Duodenal mucosa (tissue), 2 donors: ENCODE data around the gene GYG1.

Experiments
- H3K27ac ChIP-seq: one replicate; pipeline ENCODE4 v1.7.0; 2013; ENCODE audit warnings: low read depth, low read length
- H3K27me3 ChIP-seq, 2 donors: one replicate each; pipeline ENCODE4 v1.7.0; 2013; ENCODE audit warnings: low read length in 2 of 2, control low read depth in 1 of 2; ENCODE audit not compliant: insufficient read depth in 2 of 2, control insufficient read depth in 1 of 2
- H3K36me3 ChIP-seq, 2 donors: one replicate each; pipeline ENCODE4 v1.7.0; 2013; ENCODE audit warnings: low read length in 2 of 2, control low read depth in 1 of 2; ENCODE audit not compliant: insufficient read depth in 2 of 2, control insufficient read depth in 1 of 2
- H3K4me1 ChIP-seq, 2 donors: one replicate each; pipeline ENCODE4 v1.7.0; 2013; ENCODE audit warnings: low read length in 2 of 2, control low read depth in 1 of 2; ENCODE audit not compliant: insufficient read depth in 2 of 2, control insufficient read depth in 1 of 2
- H3K4me3 ChIP-seq, 2 donors: one replicate each; pipeline ENCODE4 v1.7.0; 2013; ENCODE audit warnings: low read length in 2 of 2, low read depth in 1 of 2
- H3K9ac ChIP-seq, 2 donors: one replicate each; pipeline ENCODE4 v1.7.0; 2013; ENCODE audit warnings: low read length in 2 of 2, low read depth in 1 of 2
- H3K9me3 ChIP-seq, 2 donors: one replicate each; pipeline ENCODE4 v1.7.0; 2013; ENCODE audit warnings: low read length in 2 of 2, control low read depth in 1 of 2; ENCODE audit not compliant: control insufficient read depth in 1 of 2

Gene GYG1

GRCh38 chr3:149001727-149002126 is 10.4 kb downstream of the GYG1 start:
- H3K4me1 ChIP-seq: peaks cover 0 to 6% of the 10 kb centered on the region in 2 donors
- peaks cover 10 to 44% of the 10 kb centered on the region in 2 donors for H3K36me3 ChIP-seq
- no peak overlapping the region for H3K9ac ChIP-seq
- H3K27ac ChIP-seq: no peak overlapping the region
- H3K27me3 ChIP-seq: no peaks in the 10 kb centered on the region
- H3K4me3 ChIP-seq: no peak overlapping the region
- H3K9me3 ChIP-seq: no peaks in the 10 kb centered on the region

- no peak overlapping the region for H3K9ac ChIP-seq
These were observed 12.4 kb downstream of the GYG1 start for GRCh38 chr3:149003653-149004305.

GRCh38 chr3:149004622-149005021 is 13.3 kb downstream of the GYG1 start:
- peaks cover 14 to 45% of the 10 kb centered on the region in 2 donors for H3K36me3 ChIP-seq

More at GRCh38 chr3:149003653-149004305, 12.4 kb downstream of the GYG1 start:
- Histone ChIP-seq H3K27ac (no peak overlapping the region), H3K4me1 (peaks cover 0 to 6% of the 10 kb centered on the region in 2 donors), H3K36me3 (peaks cover 10 to 42% of the 10 kb centered on the region in 2 donors), H3K9me3 (no peaks in the 10 kb centered on the region), H3K4me3 (peak overlapping the region in 1 of 2 donors; percentile 3), H3K27me3 (no peaks in the 10 kb centered on the region)

GRCh38 chr3:149005416-149005815 is 14.1 kb downstream of the GYG1 start:
- Histone ChIP-seq H3K27me3 (no peaks in the 10 kb centered on the region), H3K9me3 (no peaks in the 10 kb centered on the region), H3K4me3 (no peak overlapping the region), H3K4me1 (peaks cover 0 to 6% of the 10 kb centered on the region in 2 donors), H3K9ac (no peak overlapping the region), H3K36me3 (peaks cover 15 to 46% of the 10 kb centered on the region in 2 donors), H3K27ac (no peak overlapping the region)

More at GRCh38 chr3:149004622-149005021, 13.3 kb downstream of the GYG1 start:
- no peak overlapping the region for H3K9ac ChIP-seq
- H3K27ac ChIP-seq: no peak overlapping the region
- no peaks in the 10 kb centered on the region for H3K27me3 ChIP-seq
- no peak overlapping the region for H3K4me3 ChIP-seq
- no peaks in the 10 kb centered on the region for H3K9me3 ChIP-seq
- H3K4me1 ChIP-seq: peaks cover 0 to 6% of the 10 kb centered on the region in 2 donors

DNA sequence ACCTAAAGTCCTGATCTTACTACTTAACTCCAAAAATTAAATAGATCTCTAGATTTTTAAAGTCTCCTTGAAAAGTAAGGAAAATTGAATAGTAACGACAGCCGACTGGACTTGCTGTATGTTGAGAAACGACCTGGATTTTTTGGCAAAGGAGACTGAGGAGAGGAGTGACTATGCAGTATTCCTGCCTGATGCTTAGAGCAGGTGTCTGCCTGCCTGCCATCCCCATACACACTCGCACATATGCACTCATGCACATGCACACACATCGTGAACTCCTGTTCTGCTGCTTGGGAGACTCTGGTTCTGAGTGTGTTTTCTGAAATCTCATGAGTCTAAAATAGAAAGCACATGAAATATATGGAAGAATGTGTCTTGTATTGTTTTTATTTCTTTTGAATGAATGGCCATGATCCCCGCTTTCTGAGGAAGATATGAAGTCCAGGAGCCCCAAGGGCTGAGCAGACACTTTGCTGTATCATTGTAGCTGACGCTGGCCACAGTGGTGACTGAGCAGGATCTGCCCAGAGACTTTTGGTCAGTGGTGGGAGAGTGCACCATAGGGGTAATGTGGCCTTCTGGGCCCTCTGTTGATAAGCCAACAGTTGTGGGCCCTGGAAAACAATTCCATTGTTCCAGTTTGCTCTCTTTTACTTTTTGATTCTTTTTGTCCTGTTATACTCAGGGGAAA is 16.4 kb downstream of the GYG1 start:
- peaks cover 6 to 8% of the 10 kb centered on the region in 2 donors for H3K4me1 ChIP-seq
- no peaks in the 10 kb centered on the region for H3K27me3 ChIP-seq
- no peak overlapping the region for H3K27ac ChIP-seq
- no peak overlapping the region for H3K4me3 ChIP-seq
- H3K9me3 ChIP-seq: no peaks in the 10 kb centered on the region
- H3K36me3 ChIP-seq: peaks cover 26 to 57% of the 10 kb centered on the region in 2 donors
- no peak overlapping the region for H3K9ac ChIP-seq

DNA sequence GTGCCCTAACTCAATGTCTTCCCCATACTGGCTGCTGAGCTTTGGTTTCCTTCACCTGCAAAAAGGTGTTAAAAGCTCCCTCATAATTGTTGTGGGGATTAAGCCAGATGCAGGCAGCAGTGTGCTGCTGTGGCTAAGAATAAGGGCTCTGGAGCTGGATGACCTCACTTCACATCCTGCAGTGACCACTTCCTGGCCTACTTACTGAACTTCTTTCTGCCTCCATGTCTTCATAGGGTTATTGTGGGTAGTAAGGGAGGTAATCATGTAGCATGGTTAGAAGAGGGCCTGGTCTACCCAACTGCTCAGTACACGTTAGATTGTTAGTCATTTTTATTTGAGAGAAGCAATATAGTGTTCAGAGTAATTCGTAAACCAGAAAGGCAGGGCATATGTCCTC is 18.4 kb downstream of the GYG1 start:
- Histone ChIP-seq H3K9ac (no peak overlapping the region), H3K4me3 (no peak overlapping the region), H3K27me3 (no peaks in the 10 kb centered on the region), H3K36me3 (peaks cover 24 to 64% of the 10 kb centered on the region in 2 donors), H3K27ac (no peak overlapping the region), H3K9me3 (no peaks in the 10 kb centered on the region), H3K4me1 (peaks cover 0 to 8% of the 10 kb centered on the region in 2 donors)

DNA sequence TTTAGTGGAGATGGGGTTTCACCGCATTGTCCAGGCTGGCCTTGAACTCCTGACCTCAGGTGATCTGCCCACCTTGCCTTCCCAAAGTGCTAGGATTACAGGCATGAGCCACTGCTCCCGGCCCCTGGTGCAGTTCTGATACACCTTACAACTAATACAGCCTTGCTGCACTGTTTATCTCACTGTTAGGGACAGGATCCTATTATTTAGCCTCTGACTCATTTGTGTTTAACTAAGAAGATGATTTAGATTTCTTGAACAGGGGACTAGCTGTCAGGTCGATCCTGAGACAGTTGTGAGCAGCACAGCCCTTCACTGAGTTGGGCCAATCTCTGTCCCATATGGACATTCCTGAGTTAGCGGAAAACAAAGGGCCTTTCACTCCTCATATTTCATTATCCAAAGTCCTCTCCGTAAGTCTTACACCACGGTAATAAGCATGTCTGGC is 19.2 kb downstream of the GYG1 start:
- peaks cover 24 to 63% of the 10 kb centered on the region in 2 donors for H3K36me3 ChIP-seq
- no peaks in the 10 kb centered on the region for H3K27me3 ChIP-seq
- no peaks in the 10 kb centered on the region for H3K9me3 ChIP-seq
- H3K9ac ChIP-seq: no peak overlapping the region
- no peak overlapping the region for H3K27ac ChIP-seq
- H3K4me1 ChIP-seq: peaks cover 0 to 8% of the 10 kb centered on the region in 2 donors
- no peak overlapping the region for H3K4me3 ChIP-seq

GRCh38 chr3:149010966-149011365 is 19.6 kb downstream of the GYG1 start:
- Histone ChIP-seq H3K9me3 (no peaks in the 10 kb centered on the region), H3K27me3 (no peaks in the 10 kb centered on the region), H3K36me3 (peaks cover 24 to 63% of the 10 kb centered on the region in 2 donors), H3K4me3 (no peak overlapping the region), H3K27ac (no peak overlapping the region), H3K4me1 (peaks cover 0 to 8% of the 10 kb centered on the region in 2 donors), H3K9ac (no peak overlapping the region)

DNA sequence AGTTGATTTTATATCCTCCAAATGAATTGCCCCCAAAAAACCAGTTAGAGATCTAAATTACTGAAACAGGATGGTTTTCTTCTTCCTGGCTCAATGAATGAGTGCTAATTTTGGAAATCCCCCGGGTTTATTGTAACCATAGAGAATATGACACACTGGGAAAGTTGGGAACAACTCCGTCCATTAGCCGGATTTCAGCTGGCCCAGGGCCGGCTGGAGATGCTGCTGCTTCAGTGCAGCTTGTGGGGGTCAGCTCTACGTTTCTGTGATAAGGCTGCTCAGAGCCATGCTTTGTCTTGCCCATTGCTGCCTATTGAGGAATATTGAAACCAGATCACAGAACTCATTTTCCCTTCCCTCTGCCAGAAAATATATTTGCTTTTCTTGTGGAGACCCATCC is 20.3 kb downstream of the GYG1 start:
- H3K4me3 ChIP-seq: no peak overlapping the region
- no peaks in the 10 kb centered on the region for H3K9me3 ChIP-seq
- H3K27ac ChIP-seq: no peak overlapping the region
- peaks cover 24 to 60% of the 10 kb centered on the region in 2 donors for H3K36me3 ChIP-seq
- peaks cover 0 to 10% of the 10 kb centered on the region in 2 donors for H3K4me1 ChIP-seq
- H3K9ac ChIP-seq: no peak overlapping the region
- H3K27me3 ChIP-seq: no peaks in the 10 kb centered on the region

- Histone ChIP-seq H3K4me3 (no peak overlapping the region), H3K4me1 (peaks cover 0 to 12% of the 10 kb centered on the region in 2 donors), H3K9me3 (no peaks in the 10 kb centered on the region), H3K36me3 (peaks cover 24 to 58% of the 10 kb centered on the region in 2 donors), H3K9ac (no peak overlapping the region), H3K27ac (no peak overlapping the region), H3K27me3 (no peaks in the 10 kb centered on the region)
These were observed 22.4 kb downstream of the GYG1 start for GRCh38 chr3:149013726-149014125.
